ENCODE data around the gene HHATL.

GRCh38 chr3:42655331-42655888 is 47.2 kb downstream of the HHATL start:
- TF ChIP-seq CTCF (IDR thresholded peaks at IDR 0.05; ENCODE audit: low read length): no peak
- no peak for TF ChIP-seq EZH2 (IDR thresholded peaks at IDR 0.05; ENCODE audit: borderline replicate concordance, low read length)
